Mesenchymal stem cell (in vitro differentiated cells and primary cell): ENCODE measurements around the gene FRMD4A.

Experiments
- DNase-seq: peaks from one replicate; pipeline ENCODE4 v3.0.0-alpha.2; 2013
- H2AFZ ChIP-seq: one replicate; pipeline ENCODE4 v1.6.1; 2013; ENCODE audit warnings: low read depth, mild to moderate bottlenecking, control low read depth, inconsistent platforms, low read length, moderate library complexity
- H2AK5ac ChIP-seq: 2 replicates; pipeline ENCODE4 v1.6.1; 2013; ENCODE audit warnings: low read length, moderate library complexity, mild to moderate bottlenecking, inconsistent platforms; ENCODE audit not compliant: severe bottlenecking
- H2BK120ac ChIP-seq: one replicate; pipeline ENCODE4 v1.6.1; 2013; ENCODE audit warnings: low read depth, mild to moderate bottlenecking, inconsistent platforms, low read length, moderate library complexity
- H2BK12ac ChIP-seq, 2 experiments: one replicate each; pipeline ENCODE4 v1.6.1; 2013; ENCODE audit warnings: inconsistent platforms in 2 of 2, low read length in 2 of 2, mild to moderate bottlenecking in 2 of 2, moderate library complexity in 2 of 2, control low read depth in 1 of 2
- H2BK15ac ChIP-seq: one replicate; pipeline ENCODE4 v1.6.1; 2013; ENCODE audit warnings: mild to moderate bottlenecking, low read depth, inconsistent platforms; ENCODE audit not compliant: poor library complexity, severe bottlenecking
- H2BK5ac ChIP-seq: 2 replicates; pipeline ENCODE4 v1.6.1; 2013; ENCODE audit warnings: low read depth, mild to moderate bottlenecking, low read length, control low read depth, inconsistent platforms; ENCODE audit not compliant: poor library complexity, severe bottlenecking
- H3K14ac ChIP-seq, 2 experiments: one replicate each; pipeline ENCODE4 v1.6.1; 2013; ENCODE audit warnings: inconsistent platforms in 2 of 2, low read length in 2 of 2, control low read depth in 1 of 2, mild to moderate bottlenecking in 1 of 2, moderate library complexity in 1 of 2
- H3K18ac ChIP-seq, 2 experiments: one replicate each; pipeline ENCODE4 v1.6.1; 2013; ENCODE audit warnings: inconsistent platforms in 2 of 2, low read length in 2 of 2, control low read depth in 1 of 2, low read depth in 1 of 2, mild to moderate bottlenecking in 1 of 2
- H3K23ac ChIP-seq, 2 experiments: one replicate each; pipeline ENCODE4 v1.6.1; 2013; ENCODE audit warnings: inconsistent platforms in 2 of 2, low read length in 2 of 2, mild to moderate bottlenecking in 2 of 2, moderate library complexity in 2 of 2, control low read depth in 1 of 2
- H3K27ac ChIP-seq: 2 replicates; pipeline ENCODE4 v1.5.1; 2013; ENCODE audit warnings: mild to moderate bottlenecking, moderate library complexity, low read length, control low read depth, inconsistent platforms; ENCODE audit not compliant: poor library complexity, severe bottlenecking
- H3K27me3 ChIP-seq, 2 experiments: 2 replicates each; pipeline versions ENCODE4 v1.6.1 to v1.7.0; 2013; ENCODE audit warnings: low read length in 2 of 2, mild to moderate bottlenecking in 2 of 2, moderate library complexity in 2 of 2, control low read depth in 1 of 2, inconsistent platforms in 1 of 2; ENCODE audit not compliant: control insufficient read depth in 1 of 2, insufficient read depth in 1 of 2
- H3K36me3 ChIP-seq, 2 experiments: 2 replicates each; pipeline versions ENCODE4 v1.6.1 to v1.7.0; 2013; ENCODE audit warnings: low read length in 2 of 2, control low read depth in 1 of 2, inconsistent platforms in 1 of 2, low read depth in 1 of 2, mild to moderate bottlenecking in 1 of 2; ENCODE audit not compliant: insufficient read depth in 2 of 2, control insufficient read depth in 1 of 2
- H3K4ac ChIP-seq, 2 experiments: one replicate each; pipeline ENCODE4 v1.6.1; 2013; ENCODE audit warnings: inconsistent platforms in 2 of 2, low read length in 2 of 2, mild to moderate bottlenecking in 2 of 2, moderate library complexity in 2 of 2, control low read depth in 1 of 2, low read depth in 1 of 2
- H3K4me1 ChIP-seq: 2 replicates; pipeline ENCODE4 v1.6.1; 2013; ENCODE audit warnings: low read depth, low read length, control low read depth; ENCODE audit not compliant: control insufficient read depth, insufficient read depth
- H3K4me2 ChIP-seq: 2 replicates; pipeline ENCODE4 v1.6.1; 2013; ENCODE audit warnings: low read length, mild to moderate bottlenecking, inconsistent platforms; ENCODE audit not compliant: poor library complexity, severe bottlenecking
- H3K4me3 ChIP-seq, 2 experiments: 2 replicates each; pipeline versions ENCODE4 v1.5.1 to v1.7.0; 2013; ENCODE audit warnings: low read length in 2 of 2, mild to moderate bottlenecking in 2 of 2, control low read depth in 1 of 2, low read depth in 1 of 2; ENCODE audit not compliant: insufficient read depth in 1 of 2
- H3K79me1 ChIP-seq: replicated peaks from 2 replicates; pipeline ENCODE4 v1.6.1; 2013; ENCODE audit warnings: mild to moderate bottlenecking, control low read depth, low read length, inconsistent platforms; ENCODE audit not compliant: poor library complexity, severe bottlenecking
- H3K9ac ChIP-seq: 2 replicates; pipeline ENCODE4 v1.7.0; 2013; ENCODE audit warnings: mild to moderate bottlenecking, low read length, moderate library complexity
- H3K9me3 ChIP-seq: 2 replicates; pipeline ENCODE4 v1.7.0; 2013; ENCODE audit warnings: mild to moderate bottlenecking, low read length; ENCODE audit not compliant: control insufficient read depth
- H4K8ac ChIP-seq: one replicate; pipeline ENCODE4 v1.6.1; 2013; ENCODE audit warnings: inconsistent platforms, mild to moderate bottlenecking, low read length, moderate library complexity
- H4K91ac ChIP-seq: one replicate; pipeline ENCODE4 v1.6.1; 2013; ENCODE audit warnings: mild to moderate bottlenecking, low read length, inconsistent platforms
- WGBS: methylation state at CpG from one replicate; pipeline ENCODE4 v1.1.7; 2013; ENCODE audit warnings: mixed read lengths; 5-methylcytosine and 5-hydroxymethylcytosine counted together

The FRMD4A gene

DNA sequence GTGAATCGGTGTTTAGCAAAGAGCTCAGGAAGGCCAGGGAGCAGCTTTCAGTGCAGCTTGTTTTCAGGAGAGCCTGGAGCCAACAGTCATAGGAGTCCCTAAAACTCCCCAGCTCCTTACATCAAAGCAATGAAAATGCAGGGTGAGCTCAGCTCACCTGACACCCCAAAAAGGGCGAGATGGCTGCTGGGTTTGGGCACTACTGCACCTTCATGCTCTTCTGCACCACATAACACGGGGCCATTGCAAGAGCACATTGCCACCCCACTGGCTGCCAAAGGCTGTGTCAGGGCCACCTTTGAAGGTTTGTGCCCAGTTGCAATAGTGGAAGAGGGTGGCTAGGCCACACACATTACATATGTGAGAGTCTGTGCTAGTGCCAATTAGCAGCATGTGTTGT is 25.0 kb upstream of the FRMD4A start:
- no peaks in the 10 kb centered on the region for H3K79me1 ChIP-seq
- 81% methylated on average over 3 of the region's 3 CpGs for WGBS
- H3K27me3 ChIP-seq: peaks cover 0 to 67% of the 10 kb centered on the region in 2 experiments
- H2BK5ac ChIP-seq: no peak overlapping the region
- DNase-seq: no peak
- no peak overlapping the region for H3K4ac ChIP-seq
- no peak overlapping the region for H3K4me2 ChIP-seq
- H4K91ac ChIP-seq: no peak overlapping the region
- H3K4me1 ChIP-seq: peaks cover 3% of the 10 kb centered on the region
- no peak overlapping the region for H2BK120ac ChIP-seq
- no peak overlapping the region for H2BK12ac ChIP-seq
- no peak overlapping the region for H3K23ac ChIP-seq
- no peak overlapping the region for H3K18ac ChIP-seq
- no peak overlapping the region for H2AFZ ChIP-seq
- H3K9ac ChIP-seq: no peak overlapping the region
- no peaks in the 10 kb centered on the region for H3K36me3 ChIP-seq
- H2AK5ac ChIP-seq: no peak overlapping the region
- H2BK15ac ChIP-seq: no peak overlapping the region
- H3K4me3 ChIP-seq: no peak overlapping the region
- no peaks in the 10 kb centered on the region for H3K9me3 ChIP-seq
- no peak overlapping the region for H3K14ac ChIP-seq
- H3K27ac ChIP-seq: no peak overlapping the region
- H4K8ac ChIP-seq: no peak overlapping the region

GRCh38 chr10:14353291-14353913 is 22.7 kb upstream of the FRMD4A start:
- no peaks in the 10 kb centered on the region for H3K9me3 ChIP-seq
- H2BK5ac ChIP-seq: no peak overlapping the region
- no peak overlapping the region for H3K4ac ChIP-seq
- WGBS: 66% methylated on average over 1 of the region's 1 CpG
- H4K91ac ChIP-seq: no peak overlapping the region
- no peaks in the 10 kb centered on the region for H3K36me3 ChIP-seq
- no peak overlapping the region for H3K27ac ChIP-seq
- no peak overlapping the region for H3K14ac ChIP-seq
- no peak for DNase-seq
- H3K4me1 ChIP-seq: no peaks in the 10 kb centered on the region
- no peak overlapping the region for H2BK15ac ChIP-seq
- no peak overlapping the region for H4K8ac ChIP-seq
- H3K4me2 ChIP-seq: no peak overlapping the region
- H3K9ac ChIP-seq: no peak overlapping the region
- H3K23ac ChIP-seq: no peak overlapping the region
- no peak overlapping the region for H2BK120ac ChIP-seq
- H2AFZ ChIP-seq: no peak overlapping the region
- H2BK12ac ChIP-seq: no peak overlapping the region
- no peak overlapping the region for H2AK5ac ChIP-seq
- no peak overlapping the region for H3K4me3 ChIP-seq
- no peak overlapping the region for H3K18ac ChIP-seq
- H3K27me3 ChIP-seq: peaks cover 0 to 50% of the 10 kb centered on the region in 2 experiments
- no peaks in the 10 kb centered on the region for H3K79me1 ChIP-seq

- H3K4me3 ChIP-seq: no peak overlapping the region
- H3K18ac ChIP-seq: no peak overlapping the region
- no peak overlapping the region for H2AFZ ChIP-seq
- H2BK12ac ChIP-seq: no peak overlapping the region
- no peak overlapping the region for H3K23ac ChIP-seq
- no peak overlapping the region for H2BK15ac ChIP-seq
- H3K27me3 ChIP-seq: peaks cover 0 to 31% of the 10 kb centered on the region in 2 experiments
- H3K14ac ChIP-seq: no peak overlapping the region
- H2AK5ac ChIP-seq: no peak overlapping the region
- H4K91ac ChIP-seq: no peak overlapping the region
- H3K36me3 ChIP-seq: no peaks in the 10 kb centered on the region
- no peak overlapping the region for H4K8ac ChIP-seq
- WGBS: 85% methylated on average over 4 of the region's 4 CpGs
- no peaks in the 10 kb centered on the region for H3K79me1 ChIP-seq
- no peak overlapping the region for H3K27ac ChIP-seq
- DNase-seq: no peak
- H3K9me3 ChIP-seq: no peaks in the 10 kb centered on the region
- no peak overlapping the region for H3K9ac ChIP-seq
- H3K4me1 ChIP-seq: no peaks in the 10 kb centered on the region
- no peak overlapping the region for H2BK5ac ChIP-seq
- no peak overlapping the region for H3K4ac ChIP-seq
- H3K4me2 ChIP-seq: no peak overlapping the region
- H2BK120ac ChIP-seq: no peak overlapping the region
Observed at GRCh38 chr10:14350006-14350405, 19.3 kb upstream of the FRMD4A start.

DNA sequence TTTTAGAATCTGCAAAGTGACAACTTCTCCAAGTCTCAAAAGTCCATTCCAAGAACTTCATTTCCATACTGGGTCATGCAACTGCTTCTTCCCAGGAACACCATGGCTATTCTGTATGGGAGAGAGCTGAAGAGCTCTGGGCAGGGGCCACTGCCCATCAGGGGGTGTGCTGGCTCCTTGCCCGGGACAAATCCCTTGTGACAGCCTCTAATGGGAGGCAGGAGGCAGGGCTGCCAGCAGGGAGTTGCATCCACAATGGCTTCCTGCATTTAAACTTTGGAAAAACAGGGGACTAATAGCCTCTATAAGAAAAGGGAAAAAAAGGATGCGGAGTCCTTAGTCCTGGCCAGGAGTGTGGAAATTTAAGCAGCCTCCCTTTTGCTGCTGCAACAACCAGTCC is 18.4 kb upstream of the FRMD4A start:
- no peaks in the 10 kb centered on the region for H3K79me1 ChIP-seq
- no peak overlapping the region for H3K23ac ChIP-seq
- no peak overlapping the region for H3K14ac ChIP-seq
- no peak overlapping the region for H3K27ac ChIP-seq
- H3K9me3 ChIP-seq: no peaks in the 10 kb centered on the region
- no peak overlapping the region for H2BK5ac ChIP-seq
- no peak for DNase-seq
- no peak overlapping the region for H3K4me3 ChIP-seq
- no peak overlapping the region for H4K91ac ChIP-seq
- H4K8ac ChIP-seq: no peak overlapping the region
- no peak overlapping the region for H2AK5ac ChIP-seq
- H3K4me2 ChIP-seq: no peak overlapping the region
- no peaks in the 10 kb centered on the region for H3K36me3 ChIP-seq
- no peak overlapping the region for H3K9ac ChIP-seq
- H3K4me1 ChIP-seq: no peaks in the 10 kb centered on the region
- no peak overlapping the region for H3K4ac ChIP-seq
- H2BK120ac ChIP-seq: no peak overlapping the region
- no peak overlapping the region for H2BK12ac ChIP-seq
- no peak overlapping the region for H2AFZ ChIP-seq
- peaks cover 0 to 31% of the 10 kb centered on the region in 2 experiments for H3K27me3 ChIP-seq
- H3K18ac ChIP-seq: no peak overlapping the region
- no peak overlapping the region for H2BK15ac ChIP-seq
- WGBS: 78% methylated on average over 2 of the region's 2 CpGs
